SK-N-SH (cell line): ENCODE measurements around the gene HHIPL1. TPM values are rescaled to one million over a fixed set of nuclear protein-coding genes. Genes with fewer than 3 reads are reported as not detected.
"Not testable (repeated sequence)": the region's sequence is repeated elsewhere in the genome, so short reads cannot be mapped to it uniquely, and the experiment has no call there.

Experiments used
- CTCF ChIA-PET: fragments of 300-600, 350-600 bp; formaldehyde crosslinking; extraction: SDS; loops from one replicate; lab custom pipeline; 2021; lab: Yijun Ruan, JAX
- POLR2A ChIA-PET: fragments of 350-600 bp; sonication (Branson Sonifier 250); formaldehyde crosslinking; extraction: SDS; loops from one replicate; lab custom pipeline; 2020; ENCODE audit warnings: antibody characterized with exemption, inconsistent platforms; lab: Yijun Ruan, JAX
- DNase-seq: peaks from one replicate; pipeline ENCODE4 v3.0.0; 2012
- H2AFZ ChIP-seq: fragments of 200-600 bp; sonication (generic); 2 replicates; pipeline ENCODE4 v1.8.1; 2016; ENCODE audit warnings: antibody characterized with exemption, mild to moderate bottlenecking, low read depth
- H3F3A ChIP-seq: fragments of 200-600 bp; sonication (generic); replicated peaks from 2 replicates; pipeline ENCODE3; 2016; ENCODE audit warnings: antibody characterized with exemption, mild to moderate bottlenecking; ENCODE audit not compliant: insufficient read depth
- H3K27ac ChIP-seq, 2 experiments: fragments of 200-500 bp in 1 of 2; fragments of 200-600 bp in 1 of 2; sonication (Bioruptor generic) in 1 of 2; sonication (generic), shearing (Covaris generic) in 1 of 2; 2 replicates each; pipeline versions ENCODE4 v1.5.1 to v1.6.1; 2014 to 2016; ENCODE audit warnings: low read depth in 2 of 2, inconsistent platforms in 1 of 2, low read length in 1 of 2, mild to moderate bottlenecking in 1 of 2, mixed read lengths in 1 of 2
- H3K27me3 ChIP-seq: fragments of 200-600 bp; sonication (generic), shearing (Covaris generic); 2 replicates; pipeline ENCODE4 v1.6.1; 2016; ENCODE audit warnings: mixed run types; ENCODE audit not compliant: insufficient read depth
- H3K36me3 ChIP-seq, 2 experiments: fragments of 200-500 bp in 1 of 2; fragments of 200-600 bp in 1 of 2; sonication (Bioruptor generic) in 1 of 2; sonication (generic) in 1 of 2; replicated peaks in 1 of 2; 2 replicates each; pipeline versions ENCODE3 to v1.5.1; 2014 to 2016; ENCODE audit warnings: low read length in 1 of 2, mild to moderate bottlenecking in 1 of 2; ENCODE audit not compliant: insufficient read depth in 2 of 2, control insufficient read depth in 1 of 2
- H3K4me1 ChIP-seq, 2 experiments: fragments of 200-500 bp in 1 of 2; fragments of 200-600 bp in 1 of 2; sonication (Bioruptor generic) in 1 of 2; sonication (generic), shearing (Covaris generic) in 1 of 2; 2 replicates each; pipeline versions ENCODE4 v1.5.1 to v1.6.1; 2014 to 2016; ENCODE audit warnings: low read depth in 1 of 2, low read length in 1 of 2, mixed run types in 1 of 2; ENCODE audit not compliant: insufficient read depth in 2 of 2, control insufficient read depth in 1 of 2
- H3K4me2 ChIP-seq: fragments of 200-600 bp; sonication (generic), shearing (Covaris generic); 2 replicates; pipeline ENCODE4 v1.6.1; 2017; ENCODE audit warnings: mixed run types
- H3K4me3 ChIP-seq, 2 experiments: fragments of 200-500 bp in 1 of 2; fragments of 200-600 bp in 1 of 2; sonication (Bioruptor generic) in 1 of 2; sonication (generic), shearing (Covaris generic) in 1 of 2; 2 replicates each; pipeline versions ENCODE4 v1.5.1 to v1.8.1; 2014 to 2016; ENCODE audit warnings: low read depth in 2 of 2, inconsistent platforms in 1 of 2, low read length in 1 of 2, mild to moderate bottlenecking in 1 of 2, mixed read lengths in 1 of 2, moderate library complexity in 1 of 2
- H3K79me2 ChIP-seq: fragments of 200-600 bp; sonication (generic); 2 replicates; pipeline ENCODE4 v1.8.1; 2017; ENCODE audit warnings: mild to moderate bottlenecking; ENCODE audit not compliant: insufficient read depth
- H3K9ac ChIP-seq: fragments of 200-600 bp; sonication (generic); 2 replicates; pipeline ENCODE4 v1.6.1; 2017; ENCODE audit warnings: mixed run types
- H3K9me2 ChIP-seq: fragments of 200-600 bp; sonication (generic); 2 replicates; pipeline ENCODE4 v1.6.1; 2017; ENCODE audit warnings: mixed run types
- H3K9me3 ChIP-seq: fragments of 200-600 bp; sonication (generic); 2 replicates; pipeline ENCODE4 v1.6.1; 2017; ENCODE audit warnings: mixed run types, mild to moderate bottlenecking, moderate library complexity
- H4K20me1 ChIP-seq: fragments of 200-600 bp; sonication (generic); 2 replicates; pipeline ENCODE4 v1.6.1; 2017; ENCODE audit warnings: mild to moderate bottlenecking, mixed run types; ENCODE audit not compliant: insufficient read depth
- FOSL2 ChIP-seq: IDR thresholded peaks from 2 replicates; pipeline ENCODE4 v1.4.0; 2012; ENCODE audit warnings: low read depth, mild to moderate bottlenecking, moderate library complexity, borderline replicate concordance
- FOXJ3 ChIP-seq: sonication (generic); formaldehyde crosslinking; IDR thresholded peaks from 2 replicates; pipeline ENCODE4 v1.5.1; 2020; ENCODE audit warnings: mild to moderate bottlenecking, missing genetic modification reagents
- FOXM1 ChIP-seq: IDR thresholded peaks from 2 replicates; pipeline ENCODE4 v1.4.0; 2012; ENCODE audit warnings: low read depth, mild to moderate bottlenecking
- GABPA ChIP-seq: IDR thresholded peaks from 2 replicates; pipeline ENCODE4 v1.4.0; 2012; ENCODE audit warnings: low read depth, mild to moderate bottlenecking
- MEF2A ChIP-seq: IDR thresholded peaks from 2 replicates; pipeline ENCODE4 v1.4.0; 2012; ENCODE audit warnings: low read depth, borderline replicate concordance
- TEAD4 ChIP-seq: IDR thresholded peaks from 2 replicates; pipeline ENCODE4 v1.4.0; 2012; ENCODE audit warnings: mild to moderate bottlenecking, borderline replicate concordance; ENCODE audit not compliant: insufficient read depth
- YY1 ChIP-seq: IDR thresholded peaks from 2 replicates; pipeline ENCODE4 v1.4.0; 2012; ENCODE audit warnings: low read depth, mild to moderate bottlenecking
- WGBS: methylation state at CpG from one replicate; pipeline ENCODE4 v1.1.6; 2017; ENCODE audit warnings: low lambda C conversion rate; 5-methylcytosine and 5-hydroxymethylcytosine counted together
- polyA plus RNA-seq, 3 experiments: library from polyadenylated mRNA; depleted of rRNA; stranded (reverse); fragments of >200 nt; gene quantifications; 2 replicates each; pipeline ENCODE4 v1.2.3, GENCODE V29; 2012
- TF ChIP-seq, protein P1 (sequence below): IDR thresholded peaks from 2 replicates; pipeline ENCODE4 v1.4.0; 2012; ENCODE audit warnings: low read depth, borderline replicate concordance
- TF ChIP-seq, protein P2 (sequence below): IDR thresholded peaks from 2 replicates; pipeline ENCODE4 v1.4.0; 2012; ENCODE audit warnings: low read depth

Gene HHIPL1
- polyA plus RNA-seq, 1 of the 3 experiments (the other 2 are of a cell fraction) = 0.02 TPM

DNA sequence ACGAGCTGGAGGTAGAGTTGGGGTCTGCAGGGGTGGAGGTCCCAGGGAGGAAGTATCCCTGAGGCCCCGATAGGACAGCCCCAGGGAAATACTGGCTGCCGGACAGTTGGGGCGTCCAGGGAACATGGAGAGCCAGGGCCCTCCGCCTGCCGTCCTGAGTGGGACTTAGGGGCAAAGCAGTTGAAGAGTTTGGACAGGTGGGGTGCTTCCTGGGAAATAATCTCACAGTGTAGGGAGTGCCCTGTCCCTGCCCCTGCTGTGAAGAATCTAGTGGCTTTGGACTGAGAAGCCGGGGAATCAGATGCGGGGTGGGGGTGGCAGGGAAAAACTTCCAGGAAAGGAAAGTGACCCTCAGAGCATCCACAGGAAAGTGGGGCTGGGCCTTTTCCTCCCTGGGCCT is 9.8 kb upstream of the HHIPL1 start (continued):
- TF ChIP-seq, protein P1, sequence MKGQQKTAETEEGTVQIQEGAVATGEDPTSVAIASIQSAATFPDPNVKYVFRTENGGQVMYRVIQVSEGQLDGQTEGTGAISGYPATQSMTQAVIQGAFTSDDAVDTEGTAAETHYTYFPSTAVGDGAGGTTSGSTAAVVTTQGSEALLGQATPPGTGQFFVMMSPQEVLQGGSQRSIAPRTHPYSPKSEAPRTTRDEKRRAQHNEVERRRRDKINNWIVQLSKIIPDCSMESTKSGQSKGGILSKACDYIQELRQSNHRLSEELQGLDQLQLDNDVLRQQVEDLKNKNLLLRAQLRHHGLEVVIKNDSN = no peak
- TF ChIP-seq GABPA (no peak), TEAD4 (no peak), YY1 (no peak)
- TF ChIP-seq, protein P2, sequence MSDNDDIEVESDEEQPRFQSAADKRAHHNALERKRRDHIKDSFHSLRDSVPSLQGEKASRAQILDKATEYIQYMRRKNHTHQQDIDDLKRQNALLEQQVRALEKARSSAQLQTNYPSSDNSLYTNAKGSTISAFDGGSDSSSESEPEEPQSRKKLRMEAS = no peak

DNA sequence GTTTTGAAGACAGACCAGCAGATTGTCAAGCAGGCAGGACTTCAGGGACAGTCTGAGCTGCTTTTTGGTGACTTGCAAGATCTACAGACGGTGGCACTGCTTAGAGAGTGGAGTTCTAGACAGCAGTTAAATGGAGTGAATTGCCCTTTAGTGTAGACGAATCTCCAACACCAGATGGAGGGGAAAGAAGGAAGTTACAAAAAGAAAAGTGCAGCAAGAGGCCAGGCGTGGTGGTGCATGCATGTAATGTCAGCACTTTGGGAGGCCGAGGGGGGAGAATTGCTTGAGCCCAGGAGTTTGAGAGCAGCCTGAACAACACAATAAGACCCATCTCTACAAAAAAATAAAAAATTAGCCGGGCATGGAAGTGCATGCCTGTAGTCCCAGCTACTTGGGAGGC is 8.4 kb upstream of the HHIPL1 start:
- Histone ChIP-seq H3K4me2 (no peak overlapping the region), H3K79me2 (no peaks in the 10 kb centered on the region), H3K36me3 (no peaks in the 10 kb centered on the region), H4K20me1 (no peaks in the 10 kb centered on the region), H2AFZ (no peak overlapping the region), H3K9me3 (no peaks in the 10 kb centered on the region), H3K4me1 (peaks cover 0 to 8% of the 10 kb centered on the region in 2 experiments; a peak in 1 of 4 replicates), H3K9me2 (no peaks in the 10 kb centered on the region), H3K27me3 (no peaks in the 10 kb centered on the region), H3F3A (no peaks in the 10 kb centered on the region), H3K9ac (no peak overlapping the region), H3K4me3 (no peak overlapping the region), H3K27ac (no peak overlapping the region)
- CTCF ChIA-PET = no interaction called here
- POLR2A ChIA-PET = no interaction called here
- no peak for DNase-seq
- TF ChIP-seq FOXM1 (no peak), MEF2A (no peak), FOXJ3 (CRISPR knock-in tag) (no peak), FOSL2 (no peak)
- WGBS = 72% methylated on average over 5 of the region's 5 CpGs

DNA sequence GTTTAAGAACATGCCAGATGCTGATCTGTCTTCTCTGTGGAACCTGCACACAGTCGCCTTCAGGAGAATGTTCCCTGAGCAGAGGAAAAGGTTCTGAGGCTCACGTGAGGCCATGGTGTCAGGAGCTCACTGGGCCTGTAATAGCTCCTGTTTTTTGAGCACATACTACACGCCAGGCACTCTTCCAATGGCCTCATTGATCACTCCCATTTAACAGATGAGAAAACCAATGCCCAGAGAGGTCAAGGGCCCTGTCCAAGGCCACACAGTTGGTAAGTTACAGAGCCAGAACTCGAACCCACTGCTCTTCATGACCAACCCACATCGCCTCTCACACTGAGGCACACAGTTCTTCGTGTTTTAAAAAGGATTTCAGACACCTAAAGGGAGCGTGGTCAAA is 7.3 kb upstream of the HHIPL1 start:
- H3K79me2 ChIP-seq = no peaks in the 10 kb centered on the region
- H3K9me2 ChIP-seq = no peaks in the 10 kb centered on the region
- POLR2A ChIA-PET = no interaction called here
- H3K9ac ChIP-seq = no peak overlapping the region
- no peak overlapping the region for H3K27ac ChIP-seq
- no peak overlapping the region for H2AFZ ChIP-seq
- no peaks in the 10 kb centered on the region for H3F3A ChIP-seq
- H3K27me3 ChIP-seq = no peaks in the 10 kb centered on the region
- TF ChIP-seq, protein P1 = no peak
- TF ChIP-seq, all 33 proteins: peak for 0
- Histone ChIP-seq H4K20me1 (no peaks in the 10 kb centered on the region), H3K4me3 (no peak overlapping the region), H3K36me3 (no peaks in the 10 kb centered on the region), H3K4me2 (no peak overlapping the region), H3K9me3 (no peaks in the 10 kb centered on the region), H3K4me1 (peaks cover 0 to 8% of the 10 kb centered on the region in 2 experiments; a peak in 1 of 4 replicates)
- CTCF ChIA-PET = no interaction called here
- WGBS = 66% methylated on average over 7 of the region's 7 CpGs
- no peak for DNase-seq

DNA sequence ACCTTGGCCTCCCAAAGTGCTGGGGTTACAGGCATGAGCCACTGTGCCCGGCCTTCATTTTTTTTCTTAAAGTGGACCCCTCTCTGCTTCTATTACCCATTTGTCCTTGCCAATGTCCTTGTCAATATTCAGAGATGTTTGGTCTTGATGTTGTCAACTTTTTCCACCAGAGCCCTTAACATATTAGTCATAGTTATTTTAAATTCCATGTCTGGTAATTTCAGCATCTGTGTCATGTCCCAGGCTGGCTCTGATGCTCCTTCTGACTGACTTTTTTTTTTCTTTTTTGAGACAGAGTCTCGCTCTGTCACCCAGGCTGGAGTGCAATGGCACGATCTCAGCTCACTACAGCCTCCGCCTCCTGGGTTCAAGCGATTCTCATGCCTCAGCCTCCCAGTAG is 2.2 kb upstream of the HHIPL1 start:
- H3K4me3 ChIP-seq, H3K4me2 ChIP-seq, H4K20me1 ChIP-seq, POLR2A ChIA-PET, H3K79me2 ChIP-seq, H3F3A ChIP-seq, H2AFZ ChIP-seq, H3K27ac ChIP-seq, DNase-seq, H3K36me3 ChIP-seq, H3K9ac ChIP-seq, H3K9me2 ChIP-seq, H3K4me1 ChIP-seq, H3K9me3 ChIP-seq, H3K27me3 ChIP-seq: not testable (repeated sequence)
- WGBS = 93% methylated on average over 5 of the region's 5 CpGs
- CTCF ChIA-PET = interaction anchor here (1.1 kb wide), 1 partner anchor 13 kb away, joined by 3 read pairs; no protein-coding TSS in a partner anchor
